NT2/D1 (cell line): Measurements from ENCODE around the gene SLC24A3.

Source experiments
- DNase-seq: peaks from one replicate; pipeline ENCODE4 v3.0.0-alpha.2; 2011; ENCODE audit warnings: low read depth, low spot score
- H3K27me3 ChIP-seq: 2 replicates; pipeline ENCODE4 v1.6.0; 2011; ENCODE audit warnings: mild to moderate bottlenecking; ENCODE audit not compliant: insufficient read length, insufficient read depth
- H3K36me3 ChIP-seq: 2 replicates; pipeline ENCODE4 v1.6.1; 2011; ENCODE audit warnings: mild to moderate bottlenecking, low read length, mixed read lengths; ENCODE audit not compliant: insufficient read depth, insufficient read length
- H3K4me1 ChIP-seq: 2 replicates; pipeline ENCODE4 v1.5.1; 2011; ENCODE audit not compliant: insufficient read depth, insufficient read length
- H3K4me3 ChIP-seq: 2 replicates; pipeline ENCODE4 v1.5.1; 2011; ENCODE audit warnings: low read depth; ENCODE audit not compliant: insufficient read length
- H3K9ac ChIP-seq: 2 replicates; pipeline ENCODE4 v1.6.0; 2011; ENCODE audit warnings: low read depth; ENCODE audit not compliant: insufficient read length
- H3K9me3 ChIP-seq: 2 replicates; pipeline ENCODE4 v1.5.1; 2011; ENCODE audit warnings: mild to moderate bottlenecking, low read length; ENCODE audit not compliant: insufficient read depth
- SUZ12 ChIP-seq: IDR thresholded peaks from 2 replicates; pipeline ENCODE4 v1.6.1; 2011; ENCODE audit not compliant: insufficient read length, insufficient read depth; ENCODE audit errors: extremely low read depth
- YY1 ChIP-seq: IDR thresholded peaks from 2 replicates; pipeline ENCODE4 v1.6.1; 2011; ENCODE audit not compliant: insufficient read length, insufficient read depth
- ZNF274 ChIP-seq: IDR thresholded peaks from 2 replicates; pipeline ENCODE4 v1.6.1; 2011; ENCODE audit warnings: mild to moderate bottlenecking, low read depth, low read length

SLC24A3 gene

DNA sequence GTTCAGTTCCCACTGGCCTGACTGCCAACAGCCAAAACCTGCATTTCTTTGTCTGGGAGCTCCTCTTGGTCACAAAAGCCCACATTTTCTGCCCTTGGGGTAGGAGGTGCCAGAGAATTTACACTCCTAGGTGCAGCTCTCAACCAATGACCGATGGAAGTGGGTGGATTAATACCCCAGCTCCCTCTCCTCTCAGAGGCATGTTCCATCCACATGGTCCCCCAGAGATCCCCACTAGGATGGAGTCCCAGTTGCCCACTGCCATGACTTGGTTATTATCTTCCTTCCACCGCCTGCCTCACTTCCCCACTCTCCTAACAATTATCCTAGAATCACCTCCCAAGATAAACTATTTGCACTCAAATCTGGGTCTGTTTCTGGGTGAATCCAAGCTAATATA is 434.5 kb downstream of the SLC24A3 start:
- Histone ChIP-seq H3K4me3 (no peak overlapping the region), H3K9me3 (no peaks in the 10 kb centered on the region), H3K9ac (no peak overlapping the region), H3K36me3 (no peaks in the 10 kb centered on the region), H3K4me1 (no peaks in the 10 kb centered on the region), H3K27me3 (no peaks in the 10 kb centered on the region)
- no peak for DNase-seq
- TF ChIP-seq ZNF274, result no peak
- TF ChIP-seq SUZ12, result no peak
- no peak for TF ChIP-seq YY1

DNA sequence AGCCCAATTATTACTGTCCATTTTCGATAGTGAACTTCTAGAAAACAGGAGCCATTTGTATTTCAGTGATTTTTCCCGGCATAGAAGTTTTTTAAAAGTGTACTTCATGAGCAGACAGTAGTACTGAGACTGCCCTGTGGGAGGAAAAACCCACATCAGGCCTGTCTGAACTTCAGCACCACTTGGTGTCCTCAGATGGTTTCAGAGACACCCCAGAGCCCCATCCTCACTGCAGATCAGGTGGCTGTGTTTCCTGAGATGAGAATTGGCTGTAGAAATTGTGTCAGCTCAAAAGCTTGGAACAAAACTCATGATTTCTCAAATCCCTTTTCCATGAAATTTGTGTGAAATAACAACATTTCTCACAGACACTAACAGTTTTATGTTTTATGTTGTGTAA is 435.6 kb downstream of the SLC24A3 start:
- no peak for DNase-seq
- H3K9me3 ChIP-seq, result no peaks in the 10 kb centered on the region
- TF ChIP-seq YY1, result no peak
- TF ChIP-seq SUZ12, result no peak
- TF ChIP-seq ZNF274, result no peak
- H3K27me3 ChIP-seq, result no peaks in the 10 kb centered on the region
- no peaks in the 10 kb centered on the region for H3K4me1 ChIP-seq
- H3K4me3 ChIP-seq, result no peak overlapping the region
- H3K9ac ChIP-seq, result no peak overlapping the region
- no peaks in the 10 kb centered on the region for H3K36me3 ChIP-seq

DNA sequence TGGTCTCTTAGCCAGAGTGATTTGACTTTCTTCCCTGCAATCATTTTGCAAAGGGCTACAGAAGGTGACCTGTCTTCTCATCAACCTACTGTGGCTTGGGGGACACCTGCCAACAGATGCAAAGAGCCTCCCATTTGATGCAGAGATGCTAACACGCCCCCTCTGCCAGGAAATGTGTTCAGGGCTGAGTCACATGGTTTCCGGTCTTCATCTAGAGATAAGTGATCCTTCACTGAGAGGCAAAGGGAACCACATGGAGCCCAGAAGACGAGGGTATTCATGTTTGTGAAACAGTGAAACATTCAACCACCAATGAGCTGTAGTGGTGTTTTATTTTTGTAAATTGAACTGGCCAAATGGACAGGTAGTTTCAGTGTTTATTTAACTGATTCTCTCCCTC is 436.6 kb downstream of the SLC24A3 start:
- no peak for DNase-seq
- H3K27me3 ChIP-seq, result no peaks in the 10 kb centered on the region
- no peak overlapping the region for H3K9ac ChIP-seq
- H3K4me1 ChIP-seq, result no peaks in the 10 kb centered on the region
- TF ChIP-seq YY1, result no peak
- no peak for TF ChIP-seq ZNF274
- TF ChIP-seq SUZ12, result no peak
- H3K9me3 ChIP-seq, result no peaks in the 10 kb centered on the region
- H3K36me3 ChIP-seq, result no peaks in the 10 kb centered on the region
- no peak overlapping the region for H3K4me3 ChIP-seq

DNA sequence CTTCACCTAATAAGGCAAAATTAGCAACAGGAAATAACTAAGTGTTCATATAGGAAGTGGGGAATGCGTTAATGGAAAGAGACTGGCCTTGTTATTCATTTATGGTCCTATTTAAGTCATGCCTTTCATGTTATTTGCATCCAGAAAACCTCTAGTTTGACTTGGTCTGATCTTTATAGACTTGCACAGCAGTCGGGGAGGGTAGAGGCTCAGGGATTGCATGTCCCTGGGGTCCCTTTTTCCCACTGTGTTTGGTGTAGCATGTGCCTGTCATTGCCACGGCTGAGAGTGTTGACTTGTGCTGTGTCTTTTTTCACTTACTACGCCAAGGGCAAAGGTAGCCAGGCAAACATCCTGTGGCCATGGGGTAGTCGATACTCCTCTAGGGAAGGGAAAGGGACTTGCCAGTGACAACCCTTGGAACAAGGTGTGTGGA is 440.2 kb downstream of the SLC24A3 start:
- TF ChIP-seq SUZ12 (no peak), ZNF274 (no peak), YY1 (no peak)
- H3K9me3 ChIP-seq, result no peaks in the 10 kb centered on the region
- no peak overlapping the region for H3K4me3 ChIP-seq
- no peaks in the 10 kb centered on the region for H3K27me3 ChIP-seq
- no peaks in the 10 kb centered on the region for H3K4me1 ChIP-seq
- DNase-seq, result no peak
- no peaks in the 10 kb centered on the region for H3K36me3 ChIP-seq
- no peak overlapping the region for H3K9ac ChIP-seq

DNA sequence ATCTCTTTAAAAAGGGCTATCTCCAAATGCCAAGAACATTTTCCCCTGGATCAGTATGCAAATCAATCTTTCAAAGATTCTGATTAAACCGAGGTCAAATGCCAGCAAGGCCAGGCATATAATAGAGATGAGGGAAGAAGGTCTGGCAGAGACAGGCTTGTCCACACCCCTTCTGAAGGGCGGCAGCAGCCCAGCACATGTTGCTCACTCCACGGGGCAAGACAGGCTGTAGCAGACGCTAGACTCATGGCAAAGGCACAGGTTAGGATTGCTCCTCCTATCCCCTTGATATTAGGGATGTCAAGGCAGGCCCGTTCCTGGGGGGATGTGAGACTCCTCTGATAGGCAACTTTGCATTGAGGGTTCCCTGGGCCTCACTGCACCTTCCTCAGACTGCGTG is 440.9 kb downstream of the SLC24A3 start:
- TF ChIP-seq ZNF274, result no peak
- no peak for TF ChIP-seq SUZ12
- TF ChIP-seq YY1, result no peak
- no peaks in the 10 kb centered on the region for H3K27me3 ChIP-seq
- no peak overlapping the region for H3K9ac ChIP-seq
- no peaks in the 10 kb centered on the region for H3K9me3 ChIP-seq
- H3K36me3 ChIP-seq, result no peaks in the 10 kb centered on the region
- H3K4me3 ChIP-seq, result no peak overlapping the region
- no peaks in the 10 kb centered on the region for H3K4me1 ChIP-seq
- DNase-seq, result no peak

DNA sequence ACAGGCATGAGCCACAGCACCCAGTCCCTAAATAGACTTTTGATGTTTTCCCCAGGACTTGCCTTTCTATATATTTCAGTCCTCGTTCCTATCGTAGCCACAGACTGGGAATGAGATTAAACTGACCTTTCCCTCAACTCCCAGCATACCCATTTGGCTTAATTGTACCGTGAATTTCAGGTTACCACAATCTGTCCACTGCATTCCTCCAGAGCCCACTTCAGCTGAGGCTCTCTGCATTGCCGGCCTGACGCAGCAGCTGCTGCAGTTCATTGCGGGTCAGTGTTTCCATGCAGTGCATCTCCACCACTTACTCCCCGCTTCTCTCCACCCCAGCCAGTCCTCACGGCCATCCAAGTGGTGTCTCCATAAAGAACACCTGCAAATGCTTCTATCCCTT is 442.5 kb downstream of the SLC24A3 start:
- Histone ChIP-seq H3K9me3 (no peaks in the 10 kb centered on the region), H3K4me3 (no peak overlapping the region), H3K27me3 (no peaks in the 10 kb centered on the region), H3K36me3 (no peaks in the 10 kb centered on the region), H3K4me1 (no peaks in the 10 kb centered on the region), H3K9ac (no peak overlapping the region)
- no peak for DNase-seq
- TF ChIP-seq SUZ12 (no peak), ZNF274 (no peak), YY1 (no peak)

DNA sequence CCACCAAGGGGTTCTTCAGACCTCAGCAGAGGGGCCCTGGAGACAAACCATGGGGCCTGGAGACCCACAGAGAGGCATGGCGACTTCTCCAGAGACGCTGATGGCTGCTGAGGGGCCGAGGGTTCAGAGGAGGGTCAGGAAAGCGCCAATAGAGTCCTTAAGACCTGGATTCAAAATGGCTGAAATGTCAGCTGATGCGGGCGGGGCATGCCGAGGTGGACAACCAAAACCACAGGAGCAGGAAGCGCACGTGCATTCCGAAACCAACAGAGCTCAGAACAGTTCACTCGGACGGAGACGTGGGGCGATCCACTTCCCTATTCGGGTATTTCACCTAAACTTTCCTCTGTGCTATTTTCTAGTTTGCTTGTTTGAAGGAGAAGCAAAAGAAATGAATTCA is 445.7 kb downstream of the SLC24A3 start:
- no peak overlapping the region for H3K9ac ChIP-seq
- no peaks in the 10 kb centered on the region for H3K9me3 ChIP-seq
- TF ChIP-seq SUZ12 (no peak), ZNF274 (no peak), YY1 (no peak)
- no peak for DNase-seq
- no peak overlapping the region for H3K4me3 ChIP-seq
- no peaks in the 10 kb centered on the region for H3K36me3 ChIP-seq
- peaks cover 5% of the 10 kb centered on the region for H3K27me3 ChIP-seq
- no peaks in the 10 kb centered on the region for H3K4me1 ChIP-seq

DNA sequence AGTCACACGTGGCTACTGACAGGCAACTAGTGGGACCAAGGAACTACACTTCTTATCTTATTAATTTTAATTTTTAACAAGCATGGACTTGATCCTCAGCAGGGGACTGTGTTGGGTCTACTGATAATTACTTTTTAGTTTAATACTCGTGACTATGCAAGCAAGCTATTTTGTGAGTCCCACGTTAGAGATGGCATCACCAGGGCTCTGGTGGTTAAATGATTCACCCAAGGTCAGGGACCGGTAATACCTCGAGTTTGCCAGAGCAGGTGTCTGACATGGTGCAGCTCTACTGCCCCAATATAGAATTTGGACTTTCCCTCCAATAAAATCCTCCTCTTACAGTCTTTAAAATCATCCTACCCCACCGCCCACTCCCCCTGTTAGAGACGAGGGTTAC is 447.0 kb downstream of the SLC24A3 start:
- H3K9ac ChIP-seq, result no peak overlapping the region
- TF ChIP-seq SUZ12 (no peak), YY1 (no peak), ZNF274 (no peak)
- no peak overlapping the region for H3K4me3 ChIP-seq
- H3K36me3 ChIP-seq, result no peaks in the 10 kb centered on the region
- peaks cover 10% of the 10 kb centered on the region for H3K27me3 ChIP-seq
- no peak for DNase-seq
- no peaks in the 10 kb centered on the region for H3K4me1 ChIP-seq
- no peaks in the 10 kb centered on the region for H3K9me3 ChIP-seq
